HEK293 (cell line): ENCODE data around the gene GFOD1.

Experiments
- CTCF ChIA-PET: fragments of 350-600 bp; formaldehyde crosslinking; extraction: SDS; loops from one replicate; lab custom pipeline; 2021; ENCODE audit warnings: antibody characterized with exemption; lab: Yijun Ruan, JAX
- POLR2A ChIA-PET: fragments of 300-600 bp; formaldehyde crosslinking; extraction: SDS; loops from one replicate; lab custom pipeline; 2020; ENCODE audit warnings: antibody characterized with exemption, inconsistent platforms; lab: Yijun Ruan, JAX
- H3K27ac ChIP-seq: fragments of 200-500 bp; sonication (Bioruptor generic); 2 replicates; pipeline ENCODE4 v1.5.1; 2014; ENCODE audit warnings: low read depth, low read length, control low read depth, inconsistent platforms; ENCODE audit errors: extremely low read depth
- H3K36me3 ChIP-seq, 2 experiments: fragments of 200-500 bp in 1 of 2; sonication (Bioruptor generic) in 1 of 2; 1 replicate in 1 of 2; 2 replicates in 1 of 2; pipeline ENCODE4 v1.5.1; 2014 to 2017; ENCODE audit warnings: inconsistent platforms in 2 of 2, low read length in 2 of 2; ENCODE audit not compliant: control insufficient read depth in 2 of 2, insufficient read depth in 1 of 2
- H3K4me1 ChIP-seq: fragments of 200-500 bp; sonication (Bioruptor generic); 2 replicates; pipeline ENCODE4 v1.5.1; 2014; ENCODE audit warnings: mild to moderate bottlenecking, low read length, inconsistent platforms; ENCODE audit not compliant: control insufficient read depth, insufficient read depth
- H3K4me3 ChIP-seq: 2 replicates; pipeline ENCODE4 v1.5.1; 2011; ENCODE audit warnings: low read depth, mild to moderate bottlenecking, control low read depth, low read length, moderate library complexity
- H3K9me3 ChIP-seq: fragments of 200-500 bp; sonication (Bioruptor generic); 2 replicates; pipeline ENCODE4 v1.5.1; 2014; ENCODE audit warnings: low read depth, low read length, inconsistent platforms; ENCODE audit not compliant: control insufficient read depth, insufficient read depth
- ATF2 ChIP-seq: fragments of 450-650 bp; formaldehyde crosslinking; IDR thresholded peaks from 2 replicates; pipeline ENCODE4 v1.5.1; 2016; ENCODE audit warnings: missing biosample characterization, missing genetic modification characterization, low read depth
- HOXC10 ChIP-seq: sonication (generic); formaldehyde crosslinking; IDR thresholded peaks from 2 replicates; pipeline ENCODE4 v1.8.1; 2023; ENCODE audit warnings: mild to moderate bottlenecking, missing genetic modification reagents
- KLF16 ChIP-seq: fragments of 450-650 bp; formaldehyde crosslinking; IDR thresholded peaks from 2 replicates; pipeline ENCODE4 v1.5.1; 2017; ENCODE audit warnings: missing biosample characterization, missing genetic modification characterization
- MYNN ChIP-seq: fragments of 450-650 bp; formaldehyde crosslinking; IDR thresholded peaks from 2 replicates; pipeline ENCODE4 v1.5.1; 2016; ENCODE audit warnings: missing biosample characterization, missing genetic modification characterization, borderline replicate concordance
- MZF1 ChIP-seq: fragments of 450-650 bp; formaldehyde crosslinking; IDR thresholded peaks from 2 replicates; pipeline ENCODE4 v1.5.1; 2017; ENCODE audit warnings: missing biosample characterization, missing genetic modification characterization, borderline replicate concordance
- REPIN1 ChIP-seq: fragments of 450-650 bp; formaldehyde crosslinking; IDR thresholded peaks from 2 replicates; pipeline ENCODE4 v1.5.1; 2017; ENCODE audit warnings: missing biosample characterization, missing genetic modification characterization, low read depth
- SP3 ChIP-seq: fragments of 450-650 bp; formaldehyde crosslinking; IDR thresholded peaks from 2 replicates; pipeline ENCODE4 v1.5.1; 2016; ENCODE audit warnings: missing biosample characterization, missing genetic modification characterization
- TCF7L2 ChIP-seq: IDR thresholded peaks from 2 replicates; pipeline ENCODE4 v1.6.1; 2011; ENCODE audit warnings: low read depth, mild to moderate bottlenecking, inconsistent platforms, low read length, moderate library complexity, borderline replicate concordance
- ZFP37 ChIP-seq: fragments of 450-650 bp; formaldehyde crosslinking; IDR thresholded peaks from 2 replicates; pipeline ENCODE4 v1.5.1; 2016; ENCODE audit warnings: missing biosample characterization, missing genetic modification characterization
- ZNF112 ChIP-seq: fragments of 450-650 bp; formaldehyde crosslinking; IDR thresholded peaks from 2 replicates; pipeline ENCODE4 v1.5.0; 2017; ENCODE audit warnings: missing biosample characterization, missing genetic modification characterization
- ZNF121 ChIP-seq: fragments of 450-650 bp; formaldehyde crosslinking; IDR thresholded peaks from 2 replicates; pipeline ENCODE4 v1.5.1; 2016; ENCODE audit warnings: missing biosample characterization, missing genetic modification characterization
- ZNF302 ChIP-seq: fragments of 450-650 bp; formaldehyde crosslinking; IDR thresholded peaks from 2 replicates; pipeline ENCODE4 v1.5.1; 2016; ENCODE audit warnings: missing biosample characterization, missing genetic modification characterization, low read depth
- ZNF324 ChIP-seq: fragments of 450-650 bp; formaldehyde crosslinking; IDR thresholded peaks from 2 replicates; pipeline ENCODE4 v1.5.1; 2016; ENCODE audit warnings: missing biosample characterization, missing genetic modification characterization
- ZNF341 ChIP-seq: fragments of 450-650 bp; formaldehyde crosslinking; IDR thresholded peaks from 2 replicates; pipeline ENCODE4; 2016; ENCODE audit warnings: low read depth, missing biosample characterization, missing genetic modification characterization
- ZNF354C ChIP-seq: fragments of 450-650 bp; formaldehyde crosslinking; IDR thresholded peaks from 2 replicates; pipeline ENCODE4 v1.5.1; 2016; ENCODE audit warnings: missing biosample characterization, missing genetic modification characterization, low read depth, borderline replicate concordance
- ZNF391 ChIP-seq: fragments of 450-650 bp; formaldehyde crosslinking; IDR thresholded peaks from 2 replicates; pipeline ENCODE4 v1.5.1; 2016; ENCODE audit warnings: low read depth, missing biosample characterization, missing genetic modification characterization, borderline replicate concordance
- ZNF423 ChIP-seq: fragments of 450-650 bp; formaldehyde crosslinking; IDR thresholded peaks from 2 replicates; pipeline ENCODE4 v1.5.1; 2016; ENCODE audit warnings: missing biosample characterization, missing genetic modification characterization
- ZNF488 ChIP-seq: fragments of 450-650 bp; formaldehyde crosslinking; IDR thresholded peaks from 2 replicates; pipeline ENCODE4 v1.5.1; 2016; ENCODE audit warnings: missing biosample characterization, missing genetic modification characterization
- ZNF514 ChIP-seq: fragments of 450-650 bp; formaldehyde crosslinking; IDR thresholded peaks from 2 replicates; pipeline ENCODE4 v1.5.1; 2016; ENCODE audit warnings: missing biosample characterization, missing genetic modification characterization
- ZNF664 ChIP-seq: fragments of 450-650 bp; formaldehyde crosslinking; IDR thresholded peaks from 2 replicates; pipeline ENCODE4 v1.5.1; 2016; ENCODE audit warnings: missing biosample characterization, missing genetic modification characterization
- ZNF843 ChIP-seq: fragments of 450-650 bp; formaldehyde crosslinking; IDR thresholded peaks from 2 replicates; pipeline ENCODE4 v1.5.1; 2016; ENCODE audit warnings: missing biosample characterization, missing genetic modification characterization
- TF ChIP-seq, protein P1 (sequence below): fragments of 450-650 bp; formaldehyde crosslinking; IDR thresholded peaks from 2 replicates; pipeline ENCODE4 v1.5.1; 2017; ENCODE audit warnings: missing biosample characterization, missing genetic modification characterization
- TF ChIP-seq, protein P2 (sequence below): fragments of 450-650 bp; formaldehyde crosslinking; IDR thresholded peaks from 2 replicates; pipeline ENCODE4 v1.5.1; 2016; ENCODE audit warnings: missing biosample characterization, missing genetic modification characterization
- TF ChIP-seq, protein P3 (sequence below): fragments of 450-650 bp; formaldehyde crosslinking; IDR thresholded peaks from 2 replicates; pipeline ENCODE4 v1.5.1; 2016; ENCODE audit warnings: missing biosample characterization, missing genetic modification characterization

GFOD1 gene

GRCh38 chr6:13527671-13528056, 40.3 kb upstream of the GFOD1 start (continued):
- TF ChIP-seq, protein P1, sequence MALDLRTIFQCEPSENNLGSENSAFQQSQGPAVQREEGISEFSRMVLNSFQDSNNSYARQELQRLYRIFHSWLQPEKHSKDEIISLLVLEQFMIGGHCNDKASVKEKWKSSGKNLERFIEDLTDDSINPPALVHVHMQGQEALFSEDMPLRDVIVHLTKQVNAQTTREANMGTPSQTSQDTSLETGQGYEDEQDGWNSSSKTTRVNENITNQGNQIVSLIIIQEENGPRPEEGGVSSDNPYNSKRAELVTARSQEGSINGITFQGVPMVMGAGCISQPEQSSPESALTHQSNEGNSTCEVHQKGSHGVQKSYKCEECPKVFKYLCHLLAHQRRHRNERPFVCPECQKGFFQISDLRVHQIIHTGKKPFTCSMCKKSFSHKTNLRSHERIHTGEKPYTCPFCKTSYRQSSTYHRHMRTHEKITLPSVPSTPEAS (tag by site-specific recombination) = no peak
- TF ChIP-seq ZNF354C (tag by site-specific recombination) (no peak), ZNF664 (tag by site-specific recombination) (no peak), ZNF324 (no peak), ZNF514 (no peak), ZNF488 (tag by site-specific recombination) (no peak), SP3 (tag by site-specific recombination) (no peak), ATF2 (no peak), ZNF302 (tag by site-specific recombination) (no peak)
- TF ChIP-seq, protein P2, sequence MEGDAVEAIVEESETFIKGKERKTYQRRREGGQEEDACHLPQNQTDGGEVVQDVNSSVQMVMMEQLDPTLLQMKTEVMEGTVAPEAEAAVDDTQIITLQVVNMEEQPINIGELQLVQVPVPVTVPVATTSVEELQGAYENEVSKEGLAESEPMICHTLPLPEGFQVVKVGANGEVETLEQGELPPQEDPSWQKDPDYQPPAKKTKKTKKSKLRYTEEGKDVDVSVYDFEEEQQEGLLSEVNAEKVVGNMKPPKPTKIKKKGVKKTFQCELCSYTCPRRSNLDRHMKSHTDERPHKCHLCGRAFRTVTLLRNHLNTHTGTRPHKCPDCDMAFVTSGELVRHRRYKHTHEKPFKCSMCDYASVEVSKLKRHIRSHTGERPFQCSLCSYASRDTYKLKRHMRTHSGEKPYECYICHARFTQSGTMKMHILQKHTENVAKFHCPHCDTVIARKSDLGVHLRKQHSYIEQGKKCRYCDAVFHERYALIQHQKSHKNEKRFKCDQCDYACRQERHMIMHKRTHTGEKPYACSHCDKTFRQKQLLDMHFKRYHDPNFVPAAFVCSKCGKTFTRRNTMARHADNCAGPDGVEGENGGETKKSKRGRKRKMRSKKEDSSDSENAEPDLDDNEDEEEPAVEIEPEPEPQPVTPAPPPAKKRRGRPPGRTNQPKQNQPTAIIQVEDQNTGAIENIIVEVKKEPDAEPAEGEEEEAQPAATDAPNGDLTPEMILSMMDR (tag by site-specific recombination) = no peak
- TF ChIP-seq, protein P3, sequence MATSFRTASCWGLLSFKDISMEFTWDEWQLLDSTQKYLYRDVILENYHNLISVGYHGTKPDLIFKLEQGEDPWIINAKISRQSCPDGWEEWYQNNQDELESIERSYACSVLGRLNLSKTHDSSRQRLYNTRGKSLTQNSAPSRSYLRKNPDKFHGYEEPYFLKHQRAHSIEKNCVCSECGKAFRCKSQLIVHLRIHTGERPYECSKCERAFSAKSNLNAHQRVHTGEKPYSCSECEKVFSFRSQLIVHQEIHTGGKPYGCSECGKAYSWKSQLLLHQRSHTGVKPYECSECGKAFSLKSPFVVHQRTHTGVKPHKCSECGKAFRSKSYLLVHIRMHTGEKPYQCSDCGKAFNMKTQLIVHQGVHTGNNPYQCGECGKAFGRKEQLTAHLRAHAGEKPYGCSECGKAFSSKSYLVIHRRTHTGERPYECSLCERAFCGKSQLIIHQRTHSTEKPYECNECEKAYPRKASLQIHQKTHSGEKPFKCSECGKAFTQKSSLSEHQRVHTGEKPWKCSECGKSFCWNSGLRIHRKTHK (tag by site-specific recombination) = no peak
- TF ChIP-seq, all 188 proteins: peak for 0

GRCh38 chr6:13526727-13527670, 39.6 kb upstream of the GFOD1 start:
- CTCF ChIA-PET = interaction anchor here (0.9 to 1.3 kb wide), 2 partner anchors 9 to 11 kb away, joined by 3 to 8 read pairs; no protein-coding TSS in a partner anchor
- H3K27ac ChIP-seq = no peak overlapping the region
- POLR2A ChIA-PET = interaction anchor here (1.0 kb wide), 1 partner anchor 15 kb away, joined by 3 read pairs; no protein-coding TSS in a partner anchor
- TF ChIP-seq ZNF112 (tag by site-specific recombination) (no peak), REPIN1 (tag by site-specific recombination) (no peak)
- H3K9me3 ChIP-seq = no peaks in the 10 kb centered on the region
- H3K36me3 ChIP-seq = no peaks in the 10 kb centered on the region
- H3K4me3 ChIP-seq = no peak overlapping the region
- no peaks in the 10 kb centered on the region for H3K4me1 ChIP-seq

DNA sequence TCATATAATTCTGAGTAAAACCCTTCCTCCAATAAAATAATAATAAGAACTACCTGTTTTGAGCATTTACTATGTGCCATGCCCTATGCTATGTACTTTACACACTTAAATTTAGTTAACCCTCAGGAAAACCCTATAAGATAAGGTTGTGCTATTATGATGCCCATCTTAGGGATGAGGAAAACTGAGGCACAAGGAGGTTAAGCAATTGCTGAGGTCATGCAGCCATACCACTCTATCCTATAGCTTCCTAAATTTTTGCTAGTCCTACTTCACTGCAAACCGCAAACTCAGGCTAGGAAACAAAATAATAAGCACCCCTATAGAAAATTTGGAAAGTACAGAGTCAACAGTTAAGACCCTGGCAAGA, 38.9 kb upstream of the GFOD1 start:
- Histone ChIP-seq H3K4me3 (no peak overlapping the region), H3K4me1 (no peaks in the 10 kb centered on the region), H3K9me3 (no peaks in the 10 kb centered on the region), H3K36me3 (no peaks in the 10 kb centered on the region), H3K27ac (no peak overlapping the region)
- ChIA-PET POLR2A (interaction anchor here (1.0 kb wide), 1 partner anchor 15 kb away, joined by 3 read pairs; no protein-coding TSS in a partner anchor), CTCF (interaction anchor here (0.9 to 1.3 kb wide), 2 partner anchors 10 to 12 kb away, joined by 3 to 8 read pairs; no protein-coding TSS in a partner anchor)
- TF ChIP-seq HOXC10 (CRISPR knock-in tag) (no peak), ZNF341 (tag by site-specific recombination) (no peak), ZNF423 (tag by site-specific recombination) (no peak), ZNF843 (no peak), ZFP37 (tag by site-specific recombination) (no peak), MYNN (no peak), ZNF391 (tag by site-specific recombination) (no peak), KLF16 (tag by site-specific recombination) (no peak), MZF1 (tag by site-specific recombination) (no peak), TCF7L2 (no peak), ZNF121 (tag by site-specific recombination) (no peak)
